ENCODE data around the gene DSP. TPM values are rescaled to one million over a fixed set of nuclear protein-coding genes. Genes with fewer than 3 reads are reported as not detected.

The DSP gene
- total RNA-seq, 1 donor from 2014 or later: 38.7 TPM

DNA sequence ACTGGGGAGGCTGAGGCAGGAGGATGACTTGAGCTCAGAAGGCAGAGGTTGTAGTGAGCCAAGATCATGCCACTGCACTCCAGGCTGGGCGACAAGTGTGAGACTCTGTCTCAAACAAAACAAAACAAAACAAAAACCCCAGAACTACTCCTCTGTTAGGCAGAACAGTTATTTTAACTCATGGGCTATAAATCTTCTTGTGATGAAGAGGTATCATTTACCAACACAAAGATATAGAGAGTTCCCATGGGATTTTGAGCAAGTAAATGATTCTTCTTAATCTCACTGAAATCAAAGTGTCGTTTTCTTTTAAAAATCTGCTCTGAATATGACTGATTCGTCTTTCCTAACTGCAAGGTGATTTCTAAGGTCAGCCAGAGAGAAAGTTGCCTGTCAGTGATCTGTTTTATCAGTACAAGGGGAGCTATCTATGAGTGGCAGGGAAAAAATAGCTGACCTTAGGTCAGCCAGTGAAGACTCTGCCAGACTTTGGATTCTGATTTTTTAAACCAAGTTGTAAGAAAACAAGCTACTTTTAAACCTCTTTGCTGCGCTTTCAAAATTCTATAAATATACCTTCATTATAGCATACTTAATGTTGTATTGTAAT lies 3.8 kb upstream of the DSP start:
- Mint-ChIP-seq H3K27me3 (ENCODE audit: insufficient read depth, low read depth) (peaks cover 24% of the 10 kb centered on the region), H3K27ac (no peak overlapping the region), H3K36me3 (no peaks in the 10 kb centered on the region), H3K9me3 (no peaks in the 10 kb centered on the region), H3K4me1 (peaks cover 6% of the 10 kb centered on the region), H3K4me3 (no peak overlapping the region)
- Histone ChIP-seq H3K9me3 (ENCODE audit: low read depth) (no peaks in the 10 kb centered on the region), H3K27ac (no peak overlapping the region), H4K20me1 (ENCODE audit: low read depth) (no peaks in the 10 kb centered on the region), H2AFZ (replicated peaks) (no peak overlapping the region), H3K4me1 (peaks cover 11% of the 10 kb centered on the region), H3K4me2 (no peak overlapping the region), H3F3A (ENCODE audit: low read depth) (peaks cover 21% of the 10 kb centered on the region), H3K36me3 (no peaks in the 10 kb centered on the region), H3K4me3 (no peak overlapping the region), H3K9ac (no peak overlapping the region), H3K27me3 (peaks cover 61% of the 10 kb centered on the region), H3K79me2 (ENCODE audit: low read depth) (no peaks in the 10 kb centered on the region)
- TF ChIP-seq EZH2phosphoT487 (IDR thresholded peaks at IDR 0.05): no peak
- TF ChIP-seq EZH2 (IDR thresholded peaks at IDR 0.05): no peak
- TF ChIP-seq, protein P1, sequence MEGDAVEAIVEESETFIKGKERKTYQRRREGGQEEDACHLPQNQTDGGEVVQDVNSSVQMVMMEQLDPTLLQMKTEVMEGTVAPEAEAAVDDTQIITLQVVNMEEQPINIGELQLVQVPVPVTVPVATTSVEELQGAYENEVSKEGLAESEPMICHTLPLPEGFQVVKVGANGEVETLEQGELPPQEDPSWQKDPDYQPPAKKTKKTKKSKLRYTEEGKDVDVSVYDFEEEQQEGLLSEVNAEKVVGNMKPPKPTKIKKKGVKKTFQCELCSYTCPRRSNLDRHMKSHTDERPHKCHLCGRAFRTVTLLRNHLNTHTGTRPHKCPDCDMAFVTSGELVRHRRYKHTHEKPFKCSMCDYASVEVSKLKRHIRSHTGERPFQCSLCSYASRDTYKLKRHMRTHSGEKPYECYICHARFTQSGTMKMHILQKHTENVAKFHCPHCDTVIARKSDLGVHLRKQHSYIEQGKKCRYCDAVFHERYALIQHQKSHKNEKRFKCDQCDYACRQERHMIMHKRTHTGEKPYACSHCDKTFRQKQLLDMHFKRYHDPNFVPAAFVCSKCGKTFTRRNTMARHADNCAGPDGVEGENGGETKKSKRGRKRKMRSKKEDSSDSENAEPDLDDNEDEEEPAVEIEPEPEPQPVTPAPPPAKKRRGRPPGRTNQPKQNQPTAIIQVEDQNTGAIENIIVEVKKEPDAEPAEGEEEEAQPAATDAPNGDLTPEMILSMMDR (IDR thresholded peaks at IDR 0.05): no peak
- DNase-seq (ENCODE audit: low spot score): no peak

DNA sequence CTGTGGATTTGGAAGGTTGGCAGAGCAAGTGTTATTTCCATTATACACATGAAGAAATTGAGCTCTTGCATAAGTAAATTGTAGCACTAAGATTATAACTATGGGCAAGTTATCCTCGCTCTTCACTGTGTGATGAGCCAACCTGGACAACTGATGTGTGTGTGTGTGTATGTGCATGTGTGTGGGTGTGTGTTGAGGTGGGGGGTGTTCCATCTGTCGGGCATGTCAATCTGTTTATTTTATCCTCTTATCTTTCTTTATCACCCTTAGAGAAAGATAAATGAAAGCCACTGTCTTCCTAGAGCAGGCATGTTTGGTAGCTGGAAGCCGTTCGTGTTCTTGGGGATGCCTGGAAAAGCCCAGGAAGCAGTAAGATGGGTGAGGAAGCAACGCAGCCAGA lies 3.0 kb upstream of the DSP start:
- peaks cover 6% of the 10 kb centered on the region for H3K4me1 Mint-ChIP-seq
- peaks cover 30% of the 10 kb centered on the region for H3F3A ChIP-seq (ENCODE audit: low read depth)
- H3K27me3 Mint-ChIP-seq (ENCODE audit: insufficient read depth, low read depth): peaks cover 24% of the 10 kb centered on the region
- H3K4me1 ChIP-seq: peaks cover 10% of the 10 kb centered on the region
- H3K79me2 ChIP-seq (ENCODE audit: low read depth): peaks cover 4% of the 10 kb centered on the region
- H3K4me3 Mint-ChIP-seq: no peak overlapping the region
- no peaks in the 10 kb centered on the region for H3K9me3 Mint-ChIP-seq
- H2AFZ ChIP-seq (replicated peaks): no peak overlapping the region
- peaks cover 4% of the 10 kb centered on the region for H4K20me1 ChIP-seq (ENCODE audit: low read depth)
- no peak overlapping the region for H3K27ac Mint-ChIP-seq
- no peak overlapping the region for H3K9ac ChIP-seq
- H3K9me3 ChIP-seq (ENCODE audit: low read depth): no peaks in the 10 kb centered on the region
- no peak overlapping the region for H3K4me2 ChIP-seq
- no peak for DNase-seq (ENCODE audit: low spot score)
- TF ChIP-seq EZH2 (IDR thresholded peaks at IDR 0.05): no peak
- no peak for TF ChIP-seq EZH2phosphoT487 (IDR thresholded peaks at IDR 0.05)
- TF ChIP-seq, protein P1 (IDR thresholded peaks at IDR 0.05): no peak
- H3K27me3 ChIP-seq: peaks cover 64% of the 10 kb centered on the region
- H3K4me3 ChIP-seq: no peak overlapping the region
- H3K27ac ChIP-seq: no peak overlapping the region
- no peaks in the 10 kb centered on the region for H3K36me3 Mint-ChIP-seq
- H3K36me3 ChIP-seq: no peaks in the 10 kb centered on the region

DNA sequence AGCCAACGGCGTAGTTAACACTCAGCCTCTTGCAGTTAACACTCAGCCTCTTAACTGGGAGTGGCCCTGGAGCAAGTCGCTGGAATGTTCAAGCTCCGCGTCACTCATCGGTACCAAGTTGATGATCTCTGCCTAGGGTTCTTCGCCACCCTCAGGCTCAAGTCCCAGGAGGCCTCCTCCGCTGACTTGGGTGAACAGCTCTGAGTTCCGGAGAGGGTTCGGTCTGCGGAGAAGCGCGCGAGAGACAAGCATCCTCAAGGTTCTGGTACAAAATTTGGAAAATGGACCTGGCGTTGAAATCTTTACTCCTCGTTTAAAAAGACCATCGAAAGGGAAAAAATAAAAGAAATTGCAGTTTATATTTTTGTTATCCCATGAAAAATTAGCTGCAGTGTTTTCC lies 876 bp upstream of the DSP start:
- peaks cover 79% of the 10 kb centered on the region for H3K27me3 ChIP-seq
- H3K4me3 ChIP-seq: peak overlapping the region; percentile 51
- peak overlapping the region; percentile 78 for H2AFZ ChIP-seq (replicated peaks)
- peaks cover 20% of the 10 kb centered on the region for H3K79me2 ChIP-seq (ENCODE audit: low read depth)
- TF ChIP-seq EZH2 (IDR thresholded peaks at IDR 0.05) (no peak), EZH2phosphoT487 (IDR thresholded peaks at IDR 0.05) (no peak)
- TF ChIP-seq, protein P1 (IDR thresholded peaks at IDR 0.05): no peak
- Mint-ChIP-seq H3K36me3 (no peaks in the 10 kb centered on the region), H3K9me3 (no peaks in the 10 kb centered on the region), H3K4me1 (peaks cover 18% of the 10 kb centered on the region), H3K27ac (no peak overlapping the region), H3K4me3 (peak overlapping the region; percentile 85), H3K27me3 (ENCODE audit: insufficient read depth, low read depth) (peaks cover 29% of the 10 kb centered on the region)
- peaks cover 25% of the 10 kb centered on the region for H4K20me1 ChIP-seq (ENCODE audit: low read depth)
- H3K9me3 ChIP-seq (ENCODE audit: low read depth): no peaks in the 10 kb centered on the region
- H3F3A ChIP-seq (ENCODE audit: low read depth): peaks cover 46% of the 10 kb centered on the region
- peak; percentile 51 for DNase-seq (ENCODE audit: low spot score)
- H3K4me1 ChIP-seq: peaks cover 32% of the 10 kb centered on the region
- no peaks in the 10 kb centered on the region for H3K36me3 ChIP-seq
- no peak overlapping the region for H3K9ac ChIP-seq
- H3K4me2 ChIP-seq: peak overlapping the region; percentile 89
- H3K27ac ChIP-seq: no peak overlapping the region

Measured in neural progenitor cell (in vitro differentiated cells).